ENCODE data around the gene HYDIN. TPM values are rescaled to one million over a fixed set of nuclear protein-coding genes. Genes with fewer than 3 reads are reported as not detected.

HYDIN gene
- total and polyA plus RNA-seq, 2 experiments from 2014 or later: 3.1 to 7.7 TPM

GRCh38 chr16:71217506-71217905 is 13.0 kb downstream of the HYDIN start:
- no peaks in the 10 kb centered on the region for H3K9me2 ChIP-seq (ENCODE audit: insufficient read depth)
- Mint-ChIP-seq H3K4me1 (peaks cover 14% of the 10 kb centered on the region; the same call in 2 of the 3 replicates), H3K27ac (no peak overlapping the region), H3K4me3 (no peak overlapping the region), H3K36me3 (ENCODE audit: low read depth) (no peaks in the 10 kb centered on the region), H3K27me3 (ENCODE audit: insufficient read depth, low read depth, poor library complexity) (no peaks in the 10 kb centered on the region), H3K9me3 (peaks cover 6% of the 10 kb centered on the region; the same call in 2 of the 3 replicates)
- H3F3A ChIP-seq (replicated peaks; ENCODE audit: low read depth): no peaks in the 10 kb centered on the region
- H3K4me1 ChIP-seq (ENCODE audit: insufficient read depth): 0 out of 2 replicates have a peak, but pooled peaks cover 6% of the 10 kb centered on the region
- DNase-seq (ENCODE audit: low spot score) (no peak), ATAC-seq (no peak)
- H3K27ac ChIP-seq (ENCODE audit: low read depth): no peak overlapping the region
- H3K79me2 ChIP-seq (replicated peaks; ENCODE audit: insufficient read depth): no peaks in the 10 kb centered on the region
- no peak for TF ChIP-seq STAT1 (IDR thresholded peaks at IDR 0.05; ENCODE audit: unreplicated experiment)
- no peak for TF ChIP-seq JUNB (IDR thresholded peaks at IDR 0.05; ENCODE audit: unreplicated experiment)
- no peak for TF ChIP-seq EZH2 (IDR thresholded peaks at IDR 0.05; ENCODE audit: low read depth, unreplicated experiment)
- no peak for TF ChIP-seq CREB1 (CRISPR knock-in tag; IDR thresholded peaks at IDR 0.05; ENCODE audit: low read depth)
- TF ChIP-seq POLR2AphosphoS5 (IDR thresholded peaks at IDR 0.05; ENCODE audit: low read depth): no peak
- no peak for TF ChIP-seq NANOG (IDR thresholded peaks at IDR 0.05; ENCODE audit: borderline replicate concordance)
- no peak for TF ChIP-seq CTCF (conservative IDR thresholded peaks at IDR 0.05; ENCODE audit: low read depth in 2 of 2)
- TF ChIP-seq REST (IDR thresholded peaks at IDR 0.05; ENCODE audit: unreplicated experiment): no peak
- no peak for TF ChIP-seq ETS1 (IDR thresholded peaks at IDR 0.05)
- no peak for TF ChIP-seq ZNF331 (CRISPR knock-in tag; IDR thresholded peaks at IDR 0.05; ENCODE audit: low read depth)
- no peak for TF ChIP-seq ZNF114 (CRISPR knock-in tag; IDR thresholded peaks at IDR 0.05)
- TF ChIP-seq EZH2phosphoT487 (IDR thresholded peaks at IDR 0.05; ENCODE audit: unreplicated experiment): no peak
- TF ChIP-seq ZNF462 (CRISPR knock-in tag; IDR thresholded peaks at IDR 0.05): no peak
- no peak overlapping the region for H3K4me2 ChIP-seq
- peaks cover 4% of the 10 kb centered on the region; the same call in 1 of the 2 replicates for H3K36me3 ChIP-seq (ENCODE audit: insufficient read depth)
- no peaks in the 10 kb centered on the region for H3K27me3 ChIP-seq (ENCODE audit: insufficient read depth)
- no peaks in the 10 kb centered on the region for H4K20me1 ChIP-seq (replicated peaks; ENCODE audit: insufficient read depth)
- no peak overlapping the region for H3K4me3 ChIP-seq
- H2AFZ ChIP-seq: 0 out of 2 replicates have a peak overlapping the region, but pooled peaks have one; percentile 3

Data from GM23338 (cell line).